Measurements from ENCODE around the gene PLPPR1. TPM values are rescaled to one million over a fixed set of nuclear protein-coding genes. Genes with fewer than 3 reads are reported as not detected.

Gene PLPPR1
- total RNA-seq, 4 donors from 2014 or later = 0.54 TPM; not detected in 3

- Histone ChIP-seq H3K4me1 (peaks cover 0 to 21% (median 1%) of the 10 kb centered on the region in 4 donors), H3K27me3 (no peaks in the 10 kb centered on the region), H3K27ac (no peak overlapping the region), H3K36me3 (no peaks in the 10 kb centered on the region), H3K4me3 (no peak overlapping the region), H3K9me3 (no peaks in the 10 kb centered on the region)
- no peak for DNase-seq
- TF ChIP-seq POLR2A (IDR thresholded peaks at IDR 0.05) (no peak), CTCF (IDR thresholded peaks at IDR 0.05) (no peak)
Measured at GRCh38 chr9:101350285-101350684, 321.8 kb downstream of the PLPPR1 start.

GRCh38 chr9:101352892-101353463 is 324.5 kb downstream of the PLPPR1 start:
- Histone ChIP-seq H3K4me1 (peaks cover 0 to 27% (median 1%) of the 10 kb centered on the region in 4 donors), H3K27me3 (no peaks in the 10 kb centered on the region), H3K27ac (peak overlapping the region in 2 of 4 donors; percentile 8 to 13), H3K36me3 (no peaks in the 10 kb centered on the region), H3K9me3 (no peaks in the 10 kb centered on the region), H3K4me3 (no peak overlapping the region)
- no peak for DNase-seq
- no peak for TF ChIP-seq POLR2A (IDR thresholded peaks at IDR 0.05)
- TF ChIP-seq CTCF (IDR thresholded peaks at IDR 0.05) = no peak

GRCh38 chr9:101353683-101354082 is 325.2 kb downstream of the PLPPR1 start:
- DNase-seq = no peak
- peak overlapping the region in 2 of 4 donors; percentile 57 to 84 for H3K27ac ChIP-seq

GRCh38 chr9:101354143-101354764 is 325.7 kb downstream of the PLPPR1 start:
- TF ChIP-seq CTCF (IDR thresholded peaks at IDR 0.05) = no peak
- TF ChIP-seq POLR2A (IDR thresholded peaks at IDR 0.05) = no peak
- Histone ChIP-seq H3K36me3 (no peaks in the 10 kb centered on the region), H3K27me3 (no peaks in the 10 kb centered on the region), H3K4me1 (peaks cover 0 to 27% (median 1%) of the 10 kb centered on the region in 4 donors), H3K4me3 (no peak overlapping the region), H3K27ac (peak overlapping the region in 3 of 4 donors; percentile 55 to 84 (median 78)), H3K9me3 (no peaks in the 10 kb centered on the region)
- DNase-seq = no peak

More at GRCh38 chr9:101353683-101354082, 325.2 kb downstream of the PLPPR1 start:
- H3K27me3 ChIP-seq = no peaks in the 10 kb centered on the region
- TF ChIP-seq CTCF (IDR thresholded peaks at IDR 0.05) = no peak
- TF ChIP-seq POLR2A (IDR thresholded peaks at IDR 0.05) = no peak
- H3K36me3 ChIP-seq = no peaks in the 10 kb centered on the region
- peaks cover 0 to 27% (median 1%) of the 10 kb centered on the region in 4 donors for H3K4me1 ChIP-seq
- H3K9me3 ChIP-seq = no peaks in the 10 kb centered on the region
- H3K4me3 ChIP-seq = no peak overlapping the region

GRCh38 chr9:101354765-101355708 is 326.5 kb downstream of the PLPPR1 start:
- Histone ChIP-seq H3K27ac (peak overlapping the region in 3 of 4 donors; percentile 55 to 84 (median 78)), H3K4me1 (peaks cover 0 to 27% (median 1%) of the 10 kb centered on the region in 4 donors), H3K4me3 (no peak overlapping the region), H3K27me3 (no peaks in the 10 kb centered on the region), H3K36me3 (no peaks in the 10 kb centered on the region), H3K9me3 (no peaks in the 10 kb centered on the region)
- DNase-seq = peak in 2 of 3 donors; percentile 57 to 58
- no peak for TF ChIP-seq POLR2A (IDR thresholded peaks at IDR 0.05)
- no peak for TF ChIP-seq CTCF (IDR thresholded peaks at IDR 0.05)

Measured in Peyer's patch (tissue), 4 donors.